ENCODE data around the gene CRYAB.

The CRYAB gene, protein sequence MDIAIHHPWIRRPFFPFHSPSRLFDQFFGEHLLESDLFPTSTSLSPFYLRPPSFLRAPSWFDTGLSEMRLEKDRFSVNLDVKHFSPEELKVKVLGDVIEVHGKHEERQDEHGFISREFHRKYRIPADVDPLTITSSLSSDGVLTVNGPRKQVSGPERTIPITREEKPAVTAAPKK

DNA sequence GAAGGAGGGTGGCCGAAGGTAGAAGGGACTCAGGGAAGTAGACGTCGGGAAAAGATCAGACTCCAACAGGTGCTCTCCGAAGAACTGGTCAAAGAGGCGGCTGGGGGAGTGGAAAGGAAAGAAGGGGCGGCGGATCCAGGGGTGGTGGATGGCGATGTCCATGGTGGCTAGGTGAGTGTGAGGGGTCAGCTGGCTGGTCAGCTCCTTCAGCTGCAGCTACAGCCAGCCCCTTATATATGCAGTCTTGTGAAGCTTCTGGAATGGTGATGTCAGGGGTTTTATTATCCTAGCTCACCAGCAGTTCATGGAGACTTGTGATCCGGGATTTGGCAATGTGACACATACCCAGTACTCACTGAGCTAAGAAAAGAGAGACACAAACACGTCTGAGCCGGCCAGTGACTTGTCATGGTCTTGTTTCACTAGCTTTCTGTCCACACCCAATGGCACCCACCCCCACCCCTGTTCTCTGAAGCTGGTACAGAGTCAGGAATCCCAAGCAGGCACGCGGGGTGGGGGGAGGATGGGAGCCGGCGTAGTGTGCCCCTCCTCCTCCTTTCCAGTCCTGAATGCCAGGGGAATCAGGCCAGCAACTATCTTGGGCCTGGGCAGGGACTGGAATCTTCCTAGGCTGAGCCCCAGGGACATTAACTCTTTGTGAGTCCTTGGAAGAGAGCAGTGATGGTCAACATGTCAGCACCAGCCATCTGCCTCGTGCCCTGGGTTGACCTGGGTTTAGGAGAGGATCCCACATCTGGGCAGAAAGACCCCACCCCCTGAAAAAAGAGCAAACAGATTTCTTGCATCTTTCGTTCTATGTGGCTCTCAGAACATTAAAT, at the start of gene CRYAB:
TSS of gene CRYAB (minus strand) at position 208 of the 839 bp plus-strand sequence. CDS start at position 162, 46 bp downstream.
- DNase-seq: no peak

DNA sequence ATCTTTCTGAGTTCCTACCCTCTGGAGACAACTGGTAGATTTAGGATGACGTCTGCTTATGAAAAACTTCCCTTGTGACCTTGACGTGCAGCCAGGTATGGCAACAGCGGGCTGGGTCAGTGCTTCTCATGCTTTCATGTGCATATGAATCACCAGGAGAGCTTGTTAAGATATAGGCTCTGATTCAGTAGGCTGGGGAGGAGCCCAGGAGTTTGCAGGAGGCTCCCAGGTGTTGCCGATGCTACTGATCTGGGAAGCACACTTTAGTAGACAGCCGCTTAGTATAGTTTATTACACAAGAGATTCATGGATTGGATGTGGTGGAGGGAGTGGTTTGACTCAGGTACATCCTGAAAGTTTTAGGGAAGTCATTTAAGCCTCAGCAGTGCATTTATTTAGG, 49.3 kb upstream of the CRYAB start:
- no peak for DNase-seq

DNA sequence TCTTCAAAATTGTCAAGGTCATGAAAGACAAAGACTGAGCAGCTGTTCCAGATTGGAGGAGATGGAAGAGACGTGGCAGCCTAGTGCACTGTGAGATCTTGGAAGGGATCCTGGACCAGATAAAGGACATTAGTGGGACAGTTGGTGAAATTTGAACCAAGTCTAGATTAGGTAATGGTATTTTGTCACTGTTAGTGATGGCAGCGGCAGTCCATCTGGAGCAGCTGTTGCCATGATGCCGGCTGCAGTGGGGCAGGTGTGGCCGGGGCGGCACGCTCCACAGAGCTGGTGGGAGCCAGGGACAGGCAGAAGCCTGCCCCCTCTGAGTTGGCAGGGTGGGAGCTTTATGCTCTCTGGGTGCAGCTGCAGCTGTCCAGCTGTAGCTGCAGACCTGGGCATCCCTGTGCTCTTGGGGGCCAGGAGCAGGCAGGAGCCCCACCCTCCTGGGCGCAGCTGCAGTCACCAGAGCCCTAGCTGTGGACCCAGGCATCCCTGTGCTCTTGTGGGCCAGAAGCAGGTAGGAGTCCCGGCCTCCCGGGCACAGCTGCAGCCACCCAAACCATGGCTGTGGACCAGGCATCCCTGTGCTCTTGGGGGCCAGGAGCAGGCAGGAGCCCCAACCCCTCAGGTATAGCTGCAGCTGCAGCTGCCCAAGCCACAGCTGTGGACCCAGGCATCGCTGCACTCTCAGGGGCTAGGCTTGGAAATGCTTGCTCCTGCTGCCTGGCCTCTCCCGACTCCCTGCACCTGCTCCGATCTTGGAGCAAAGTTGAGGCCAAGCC, 46.3 kb upstream of the CRYAB start:
- DNase-seq: no peak

DNA sequence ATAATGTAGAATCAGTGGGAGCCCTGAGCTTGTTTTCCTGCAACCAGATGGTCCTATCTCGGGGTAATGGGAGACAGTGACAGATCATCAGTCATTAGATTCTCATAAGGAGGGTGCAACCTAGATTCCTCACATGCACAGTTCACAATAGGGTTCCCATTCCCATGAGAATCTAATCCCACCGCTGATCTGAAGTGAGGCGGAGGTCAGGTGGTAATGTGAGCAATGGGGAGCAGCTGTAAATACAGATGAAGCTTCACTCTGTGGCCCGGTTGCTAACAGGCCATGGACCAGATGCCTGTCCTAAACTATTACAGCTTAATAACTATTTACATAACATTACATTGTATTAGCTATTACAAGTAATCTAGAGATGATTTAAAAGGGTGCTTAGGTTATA, 42.6 kb upstream of the CRYAB start:
- no peak for DNase-seq

DNA sequence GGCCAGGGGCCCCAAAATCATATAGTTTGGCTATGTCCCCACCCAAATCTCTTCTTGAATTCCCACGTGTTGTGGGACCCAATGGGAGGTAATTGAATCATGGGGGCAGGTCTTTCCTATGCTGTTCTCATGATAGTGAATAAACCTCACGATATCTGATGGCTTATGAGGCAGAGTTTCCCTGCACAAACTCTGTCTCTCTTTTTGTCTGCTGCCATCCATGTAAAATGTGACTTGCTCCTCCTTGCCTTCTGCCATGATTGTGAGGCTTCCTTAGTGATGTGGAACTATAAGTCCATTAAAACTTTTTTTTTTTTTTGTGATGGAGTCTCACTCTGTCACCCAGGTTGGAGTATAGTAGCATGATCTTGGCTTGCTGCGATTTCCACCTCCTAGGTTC, 40.0 kb upstream of the CRYAB start:
- no peak for DNase-seq

DNA sequence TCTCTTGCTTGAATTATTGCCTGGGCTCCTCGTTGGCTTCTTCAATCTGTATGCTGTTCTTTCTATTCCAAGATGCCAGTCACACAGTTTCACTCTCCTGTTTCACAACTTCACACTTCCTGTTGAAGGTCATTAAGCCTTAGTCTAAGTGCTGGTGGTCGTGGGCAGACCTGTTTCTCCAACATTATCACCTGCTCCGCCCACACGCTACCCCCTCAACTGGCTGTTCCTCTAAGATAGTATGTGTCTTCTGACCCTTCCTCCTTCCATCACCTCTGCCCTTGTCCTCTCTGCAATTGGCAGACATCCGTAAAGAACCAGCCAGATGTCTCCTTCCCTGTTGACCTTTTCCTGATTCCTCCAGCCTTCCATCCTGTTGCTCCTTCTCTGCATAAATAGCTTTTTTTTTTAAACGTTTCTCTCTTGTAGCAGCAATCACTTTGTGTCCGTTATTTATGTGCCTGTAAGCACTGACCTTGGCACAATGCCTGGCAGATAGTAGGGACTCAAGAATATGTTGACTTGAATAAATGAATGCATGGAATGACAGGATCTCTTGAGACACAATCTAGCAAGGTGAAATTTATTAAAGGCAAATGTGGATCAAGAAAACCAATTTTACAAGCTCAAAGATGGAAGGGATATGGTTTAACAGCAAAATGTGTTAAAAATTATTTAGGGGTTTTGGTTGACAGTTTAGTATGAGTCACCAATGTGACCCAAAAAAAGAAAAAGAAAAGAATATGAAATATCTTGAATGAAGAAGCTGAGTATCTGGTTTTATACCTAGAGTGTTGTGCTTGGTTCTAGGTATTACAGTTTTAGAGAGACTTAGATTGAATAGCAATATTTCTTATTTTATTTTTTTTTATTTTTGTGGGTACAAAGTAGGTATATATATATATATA, 38.2 kb upstream of the CRYAB start:
- no peak for DNase-seq

DNA sequence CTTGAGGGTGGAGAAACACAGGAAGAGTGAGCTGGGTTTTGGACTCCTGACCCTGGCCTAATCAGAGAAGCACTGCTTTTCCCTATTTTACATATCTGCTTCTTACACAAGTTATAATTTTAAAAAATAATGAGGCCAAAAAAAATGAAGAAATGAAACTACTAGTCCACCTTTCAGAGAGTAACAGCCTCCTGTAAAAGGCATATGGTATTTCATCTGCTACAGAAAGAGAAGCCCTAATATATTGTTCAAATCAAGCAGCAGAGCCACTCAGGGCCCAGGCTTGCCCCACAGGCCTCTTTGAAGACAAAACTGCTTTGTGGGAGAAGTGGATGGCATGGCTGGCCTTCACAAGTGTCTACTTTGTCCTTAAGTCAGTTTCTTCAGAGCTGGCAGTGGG, 35.6 kb upstream of the CRYAB start:
- no peak for DNase-seq

DNA sequence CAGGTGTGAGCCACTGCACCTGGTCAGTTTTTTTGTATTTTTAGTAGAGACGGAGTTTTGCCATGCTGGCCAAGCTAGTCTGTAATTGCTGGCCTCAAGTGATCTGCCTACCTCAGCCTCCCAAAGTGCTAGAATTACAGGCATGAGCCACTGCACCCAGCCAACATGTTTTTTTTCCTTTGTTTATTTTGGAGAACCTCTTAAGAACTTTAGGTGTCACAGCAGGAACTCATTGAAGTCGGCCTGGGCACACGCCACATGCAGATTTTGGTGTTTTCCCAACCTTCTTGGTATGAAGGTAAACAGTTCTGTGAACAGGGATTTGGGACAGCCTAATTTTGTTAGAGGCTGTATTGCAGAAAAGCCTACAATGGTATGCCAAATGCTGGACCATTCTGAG, 34.9 kb upstream of the CRYAB start:
- DNase-seq: no peak

DNA sequence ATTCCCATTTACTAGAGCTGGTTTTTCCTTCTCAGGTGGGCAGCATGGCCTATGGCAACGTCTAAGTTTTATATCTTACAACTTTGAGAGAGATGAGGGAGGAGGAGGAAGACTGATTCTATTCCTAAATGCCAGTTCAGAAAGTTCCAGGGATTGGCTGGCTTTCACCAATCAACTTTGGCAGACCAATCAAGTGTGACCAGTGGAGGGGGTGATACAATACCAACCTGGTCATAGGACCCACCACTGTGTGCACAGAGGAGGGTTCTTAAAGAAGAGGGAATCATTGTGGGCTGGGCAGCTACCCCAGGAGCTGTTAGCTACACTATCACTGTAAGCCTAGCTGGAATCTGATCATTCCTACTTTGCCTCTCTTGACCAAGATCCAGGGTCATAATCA, 33.6 kb upstream of the CRYAB start:
- no peak for DNase-seq

DNA sequence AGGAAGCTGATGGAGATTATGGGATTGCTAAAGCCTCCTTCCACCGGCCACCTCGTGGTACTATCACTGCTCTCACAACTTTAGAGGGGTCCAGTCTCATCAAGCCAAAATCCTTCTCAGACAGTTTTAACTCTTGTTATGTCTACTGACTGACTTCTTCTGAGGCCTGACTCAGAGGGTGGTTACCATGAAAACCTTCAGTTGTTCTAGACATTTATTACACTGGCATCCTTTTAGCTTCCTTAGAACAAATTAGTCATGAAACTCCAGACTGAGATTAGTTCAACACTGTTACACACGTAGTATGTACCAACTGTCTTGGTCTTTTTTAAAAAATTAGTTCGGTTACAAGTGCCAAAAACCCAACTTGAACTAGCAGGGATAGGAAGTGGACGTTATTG, 33.1 kb upstream of the CRYAB start:
- no peak for DNase-seq

DNA sequence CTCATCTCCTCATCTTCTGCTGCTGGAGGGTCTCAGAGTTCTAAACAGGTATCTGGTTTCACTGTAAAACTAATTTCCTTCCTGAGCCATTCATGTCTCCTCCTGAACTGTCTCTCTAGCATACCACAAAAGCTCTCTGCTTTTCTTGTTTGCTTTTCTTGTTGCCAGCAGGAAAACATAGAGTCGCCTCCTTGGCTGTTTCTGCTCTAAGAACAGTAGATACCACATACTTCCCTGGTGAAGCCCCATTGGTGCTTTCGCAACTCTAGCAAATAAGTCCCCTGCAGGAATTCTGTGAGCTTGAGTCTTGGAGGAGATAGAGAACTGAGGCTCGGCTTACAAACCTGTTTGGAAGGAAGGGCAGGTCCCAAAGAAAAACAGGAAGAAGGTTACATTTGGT, 32.6 kb upstream of the CRYAB start:
- no peak for DNase-seq

DNA sequence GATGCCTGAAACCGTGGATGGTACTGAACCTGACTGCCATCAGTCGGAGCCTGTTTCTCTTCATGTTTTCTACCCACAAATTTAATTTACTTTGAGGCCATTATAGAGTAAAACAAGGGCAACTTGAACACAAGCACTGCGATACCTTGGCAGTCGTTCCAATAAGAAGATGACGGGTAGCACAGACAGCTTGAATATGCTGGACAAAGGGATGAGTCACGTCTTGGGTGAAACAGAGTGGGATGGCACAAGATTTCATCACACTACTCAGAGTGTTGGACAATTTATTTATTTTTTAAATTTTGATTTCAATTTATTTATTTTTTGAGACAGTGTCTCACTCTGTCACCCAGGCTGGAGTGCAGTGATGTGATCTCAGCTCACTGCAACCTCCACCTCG, 31.3 kb upstream of the CRYAB start:
- DNase-seq: no peak

DNA sequence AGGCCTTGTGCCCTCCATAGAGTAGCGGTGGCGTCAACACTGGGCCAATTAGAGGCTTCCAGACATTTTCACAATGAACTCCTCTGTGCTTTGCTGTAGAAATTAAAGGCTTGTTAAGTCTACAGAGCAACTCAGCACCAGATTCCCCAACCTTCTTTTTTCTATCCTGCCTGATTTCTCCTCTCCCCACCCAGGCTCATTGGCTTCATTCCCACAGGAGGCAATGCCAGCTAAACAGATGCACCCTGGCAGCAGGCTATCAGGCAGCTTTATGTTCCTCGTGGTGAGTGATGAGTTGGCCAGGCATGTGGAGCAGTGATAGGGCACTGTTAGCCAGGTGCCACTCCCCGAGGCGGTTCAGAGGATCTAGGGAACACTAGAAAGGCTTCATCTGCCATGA, 30.4 kb upstream of the CRYAB start:
- no peak for DNase-seq

DNA sequence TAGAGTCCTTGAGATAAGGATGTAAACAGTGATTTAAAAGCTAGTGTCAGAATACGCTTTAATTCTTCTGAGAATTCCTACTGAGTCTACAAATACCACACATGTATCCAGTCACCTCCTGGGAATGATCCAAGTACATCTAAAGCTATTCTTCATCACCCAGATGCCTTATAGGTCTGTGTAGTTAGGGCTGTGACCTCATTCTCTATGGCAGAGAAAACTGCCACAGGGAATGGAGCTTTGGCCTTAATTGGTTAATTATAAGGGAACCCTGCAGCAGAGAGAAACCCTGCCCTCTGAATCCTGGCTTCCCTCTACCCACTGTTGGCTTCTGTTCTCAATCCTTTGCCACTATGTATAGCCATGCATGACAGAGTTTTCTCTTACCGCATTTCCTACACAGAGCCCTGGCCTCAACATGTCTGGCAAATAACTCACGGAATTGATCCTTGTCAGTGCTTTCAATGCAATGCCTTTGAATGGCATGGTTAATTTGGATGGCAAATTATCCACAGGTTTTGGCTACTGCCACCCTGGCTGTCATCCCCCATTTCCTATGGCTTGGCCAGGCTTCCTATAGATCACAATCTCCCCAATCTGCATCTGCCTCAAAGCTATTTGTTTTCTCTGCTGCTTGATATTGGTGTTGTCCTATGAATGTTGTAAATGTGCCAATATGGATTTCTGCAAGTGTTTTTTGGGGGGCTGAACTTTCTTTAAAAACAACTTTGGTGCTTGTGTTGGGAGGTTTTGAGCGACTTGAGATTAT, 28.4 kb upstream of the CRYAB start:
- DNase-seq: no peak

DNA sequence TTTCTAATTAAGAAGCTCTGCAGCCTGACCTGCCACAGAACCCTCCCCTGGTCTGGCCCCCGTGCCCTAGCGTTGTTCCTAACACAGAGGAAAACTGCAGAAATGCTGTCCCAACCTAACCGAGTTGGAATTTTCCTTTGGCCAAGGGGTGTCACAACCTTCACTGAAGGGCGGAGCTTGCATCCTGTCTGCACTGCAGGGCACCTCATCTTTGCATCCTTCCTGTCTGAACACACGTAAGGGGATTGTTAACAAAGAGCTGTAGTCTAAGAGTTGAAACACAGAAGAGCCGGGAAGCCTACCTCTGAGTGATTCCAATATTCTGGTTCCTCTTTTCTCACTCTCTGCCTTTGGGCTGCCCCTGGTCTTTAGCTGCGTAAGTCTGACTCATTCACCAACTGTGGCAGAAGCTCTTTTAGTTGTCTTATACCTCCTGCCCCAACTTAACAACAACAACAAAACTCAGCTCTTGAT, 27.2 kb upstream of the CRYAB start:
- DNase-seq: no peak

DNA sequence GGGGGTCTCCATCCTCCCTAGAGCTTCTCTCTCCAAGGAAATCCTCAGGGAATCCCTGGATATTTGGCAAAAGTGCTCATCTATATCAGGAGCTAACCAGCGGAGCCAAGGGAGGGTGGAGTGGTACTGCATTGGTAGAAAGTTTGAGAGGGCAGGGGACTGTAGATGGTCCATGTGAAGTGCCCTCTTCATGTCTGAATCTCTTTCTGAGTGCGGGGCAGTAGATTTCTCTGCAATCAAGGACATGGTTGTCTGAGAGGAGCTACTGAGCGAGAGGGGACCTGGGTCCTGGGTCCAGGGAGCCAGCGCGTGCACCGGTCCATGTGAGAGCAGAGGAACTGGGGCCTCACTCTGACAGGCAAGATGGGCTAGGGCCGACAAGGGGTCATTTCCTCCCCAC, 26.3 kb upstream of the CRYAB start:
- no peak for DNase-seq

DNA sequence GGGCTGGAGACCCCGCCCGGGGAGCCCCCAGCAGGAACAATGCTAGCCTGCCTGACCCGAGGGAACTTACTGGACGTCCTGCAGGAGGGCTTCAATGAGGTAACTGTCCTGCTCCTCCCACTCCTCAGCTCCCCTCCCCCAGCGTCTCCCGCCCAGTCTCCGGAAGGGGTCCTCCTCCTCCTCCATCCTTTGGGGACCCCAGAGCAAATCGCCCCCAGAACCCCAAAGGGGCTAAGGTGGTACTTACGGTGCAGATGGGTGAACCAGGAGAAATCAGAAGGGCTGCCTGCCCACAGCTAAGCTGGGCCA, 25.8 kb upstream of the CRYAB start:
- DNase-seq: no peak

DNA sequence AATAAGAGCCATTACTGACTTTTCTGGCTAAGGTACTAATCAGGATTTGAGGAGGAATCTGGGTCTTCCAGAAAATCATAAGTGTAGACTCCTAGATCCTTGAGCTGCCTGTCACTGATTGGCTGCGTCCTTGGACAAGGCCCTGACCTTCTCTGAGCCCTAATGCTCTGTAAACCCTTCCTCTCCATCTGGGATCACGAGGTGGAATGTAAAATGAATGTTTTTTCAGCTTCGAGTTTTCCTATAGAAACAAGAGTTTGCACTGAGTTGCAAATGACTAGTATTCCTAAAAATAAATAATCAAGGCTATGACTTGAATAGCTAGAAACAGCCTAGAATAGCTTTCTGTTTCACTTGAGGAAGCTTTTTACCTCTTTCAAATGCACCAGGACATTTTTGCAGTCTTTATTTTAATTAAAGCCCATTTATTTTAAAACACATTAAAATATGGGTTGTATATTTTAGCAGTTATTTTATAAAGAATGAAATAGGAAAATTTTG, 24.5 kb upstream of the CRYAB start:
- no peak for DNase-seq

DNA sequence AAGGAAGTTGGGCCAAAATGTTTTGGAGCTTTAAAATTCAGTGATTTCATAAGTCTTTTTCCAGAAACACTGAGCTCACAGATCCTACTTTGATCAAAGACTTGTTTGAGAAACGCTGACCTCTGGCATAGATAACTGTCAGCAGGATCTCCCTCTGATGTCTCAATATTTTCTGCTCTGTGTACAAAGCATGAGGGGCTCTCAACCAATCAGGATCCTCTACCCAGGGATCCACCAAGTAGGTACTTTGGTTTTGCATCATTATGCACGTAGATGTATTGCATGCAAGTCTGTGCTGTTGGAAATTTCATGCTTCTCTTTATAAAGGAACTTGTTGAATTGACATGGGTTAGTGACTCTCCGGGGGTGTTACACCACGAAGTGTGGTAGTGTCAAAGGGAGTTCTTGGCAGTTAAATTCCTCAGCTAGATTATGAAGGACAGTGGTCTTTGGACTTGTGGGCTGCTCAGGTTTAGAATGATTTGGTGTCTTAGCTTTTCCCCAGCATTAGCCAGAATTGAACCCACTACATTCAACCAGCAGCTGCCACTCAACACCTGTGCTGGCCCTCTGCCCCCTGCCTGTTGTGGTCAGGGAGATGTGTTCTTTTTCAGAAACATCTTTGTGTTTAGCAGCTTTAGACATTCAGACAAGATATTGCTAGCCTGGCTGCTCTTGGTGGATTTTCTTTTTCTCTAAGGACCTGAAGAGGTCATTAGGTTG, 23.9 kb upstream of the CRYAB start:
- DNase-seq: no peak

DNA sequence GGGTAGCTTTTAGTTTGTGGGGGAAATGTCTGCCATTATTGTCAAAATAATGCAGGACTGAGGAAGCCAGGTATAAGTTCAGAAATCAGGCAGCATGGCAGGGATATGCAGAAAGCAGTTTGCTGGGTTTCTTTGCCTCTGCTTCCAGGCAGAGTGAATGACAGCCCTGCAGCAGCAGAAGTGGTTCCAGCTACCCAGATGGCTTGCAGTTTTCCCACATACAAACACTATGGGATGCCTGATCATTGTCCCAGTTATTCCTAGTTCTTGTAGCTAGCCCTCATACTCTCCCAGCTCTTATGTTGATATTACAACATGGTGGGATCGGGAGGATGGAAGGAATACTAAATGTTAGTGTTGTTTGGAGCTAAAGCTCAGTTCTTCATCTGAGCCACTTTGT, 22.7 kb upstream of the CRYAB start:
- no peak for DNase-seq

DNA sequence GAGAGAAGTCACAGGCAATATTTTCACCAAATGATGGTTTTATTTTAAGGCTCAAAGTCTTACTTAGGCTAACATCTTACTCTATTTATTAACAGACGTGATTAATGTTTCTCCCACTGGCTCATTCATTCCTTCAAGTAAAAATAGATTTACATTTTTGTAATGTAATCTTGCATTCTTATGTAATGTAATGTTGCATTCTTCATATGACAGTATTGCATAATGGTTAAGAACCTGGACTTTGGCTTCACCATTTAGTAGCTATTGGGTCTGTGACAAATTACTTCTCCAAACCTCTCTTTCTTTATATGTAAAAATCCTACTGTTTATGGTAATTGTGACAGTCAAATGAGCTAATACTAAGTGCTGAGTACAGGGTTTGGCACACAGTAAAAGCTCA, 22.3 kb upstream of the CRYAB start:
- no peak for DNase-seq
